Measurements from ENCODE around the gene GARNL3. TPM values are rescaled to one million over a fixed set of nuclear protein-coding genes. Genes with fewer than 3 reads are reported as not detected.

The GARNL3 gene
- total RNA-seq, 1 donor from 2014 or later: 10.4 TPM

- TF ChIP-seq CTCF (conservative IDR thresholded peaks at IDR 0.05; ENCODE audit: low read depth, low read length): no peak
Observed at GRCh38 chr9:127362829-127363228, 98.3 kb downstream of the GARNL3 start.

GRCh38 chr9:127365461-127365860, 100.9 kb downstream of the GARNL3 start:
- TF ChIP-seq CTCF (conservative IDR thresholded peaks at IDR 0.05; ENCODE audit: low read depth, low read length): no peak
- H3K4me3 ChIP-seq (ENCODE audit: low read depth, low read length): no peak overlapping the region
- DNase-seq (ENCODE audit: low read depth): no peak

More at GRCh38 chr9:127362829-127363228, 98.3 kb downstream of the GARNL3 start:
- no peak overlapping the region for H3K4me3 ChIP-seq (ENCODE audit: low read depth, low read length)
- no peak for DNase-seq (ENCODE audit: low read depth)

- H3K4me3 ChIP-seq (ENCODE audit: low read depth, low read length): no peak overlapping the region
- TF ChIP-seq CTCF (conservative IDR thresholded peaks at IDR 0.05; ENCODE audit: low read depth, low read length): no peak
- no peak for DNase-seq (ENCODE audit: low read depth)
Observed at GRCh38 chr9:127366594-127366993, 102.0 kb downstream of the GARNL3 start.

- no peak overlapping the region for H3K4me3 ChIP-seq (ENCODE audit: low read depth, low read length)
- TF ChIP-seq CTCF (conservative IDR thresholded peaks at IDR 0.05; ENCODE audit: low read depth, low read length): no peak
Observed at GRCh38 chr9:127368852-127369402, 104.4 kb downstream of the GARNL3 start.

GRCh38 chr9:127369428-127369827, 104.9 kb downstream of the GARNL3 start:
- no peak for DNase-seq (ENCODE audit: low read depth)
- no peak overlapping the region for H3K4me3 ChIP-seq (ENCODE audit: low read depth, low read length)
- no peak for TF ChIP-seq CTCF (conservative IDR thresholded peaks at IDR 0.05; ENCODE audit: low read depth, low read length)

More at GRCh38 chr9:127368852-127369402, 104.4 kb downstream of the GARNL3 start:
- DNase-seq (ENCODE audit: low read depth): no peak

GRCh38 chr9:127370147-127370579, 105.6 kb downstream of the GARNL3 start:
- no peak overlapping the region for H3K4me3 ChIP-seq (ENCODE audit: low read depth, low read length)
- no peak for DNase-seq (ENCODE audit: low read depth)
- TF ChIP-seq CTCF (conservative IDR thresholded peaks at IDR 0.05; ENCODE audit: low read depth, low read length): no peak
